A172 (cell line): ENCODE results near the gene SPATA4. TPM values are rescaled to one million over a fixed set of nuclear protein-coding genes. Genes with fewer than 3 reads are reported as not detected.

Source experiments
- DNase-seq: peaks from one replicate; pipeline ENCODE4 v3.0.0-alpha.2; 2015; ENCODE audit warnings: low spot score
- total RNA-seq: library from RNA; depleted of rRNA; stranded (reverse); fragments of >200 nt; shearing (Covaris generic); gene quantifications from 2 replicates; pipeline ENCODE4 v1.2.3, GENCODE V29; 2014; rRNA removed

Gene SPATA4
- total RNA-seq, 1 experiment from 2014 or later = not detected

DNA sequence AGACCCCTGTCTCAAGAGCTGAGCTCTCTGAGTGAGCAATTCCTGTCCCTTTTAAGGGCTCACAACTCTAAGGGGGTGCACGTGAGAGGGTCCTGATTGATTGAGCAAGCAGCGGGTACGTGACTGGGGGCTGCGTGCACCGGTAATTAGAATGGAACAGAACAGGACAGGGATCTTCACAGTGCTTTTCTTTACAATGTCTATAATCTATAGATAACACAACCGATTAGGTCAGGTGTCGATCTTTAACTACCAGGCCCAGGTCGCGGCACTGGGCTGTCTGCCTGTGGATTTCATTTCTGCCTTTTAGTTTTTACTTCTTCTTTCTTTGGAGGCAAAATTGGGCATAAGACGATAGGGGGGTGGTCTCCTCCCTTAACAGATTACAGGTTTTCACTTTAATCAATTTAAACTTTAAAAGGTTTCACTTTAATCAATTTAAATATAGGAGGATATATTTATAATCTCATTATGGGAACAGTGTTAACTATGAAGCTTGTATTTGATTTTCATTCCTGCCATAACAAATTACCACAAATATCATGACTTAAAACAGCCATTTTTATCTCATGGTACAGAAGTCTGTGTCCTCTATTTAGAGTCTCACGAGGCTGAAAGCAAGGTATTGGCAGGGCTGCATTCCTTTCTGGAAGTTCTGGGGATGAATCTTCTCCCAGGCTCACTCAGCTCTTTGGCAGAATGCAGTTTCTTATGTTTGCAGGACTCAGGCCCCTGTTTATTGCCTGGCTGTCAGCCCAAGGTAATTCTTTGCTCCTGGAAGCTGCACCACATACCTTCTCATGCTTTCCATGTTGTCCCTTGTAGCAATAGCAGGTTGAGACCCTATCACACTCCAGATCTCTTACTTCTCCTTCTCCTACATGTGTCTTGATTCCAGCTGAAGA, 5.2 kb downstream of the SPATA4 start:
- DNase-seq = no peak

DNA sequence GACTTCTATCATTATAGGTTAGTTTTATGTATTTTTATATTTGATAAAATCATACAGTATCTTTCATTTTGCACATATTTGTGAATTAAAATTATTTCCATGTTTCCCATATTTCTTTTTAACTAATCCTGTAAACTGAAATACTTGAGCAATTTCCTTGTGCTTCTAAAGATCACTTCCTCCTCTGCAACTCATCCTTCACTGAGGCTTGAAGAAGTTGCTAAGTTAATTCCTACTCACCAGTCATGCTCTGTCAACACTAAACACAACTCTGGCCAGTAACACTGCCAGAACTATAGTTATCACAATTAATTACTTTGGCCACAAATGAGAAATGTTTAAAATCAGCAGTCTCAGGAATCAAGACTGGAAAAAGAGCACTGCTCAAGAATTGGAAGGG, 6.7 kb downstream of the SPATA4 start:
- DNase-seq = no peak

DNA sequence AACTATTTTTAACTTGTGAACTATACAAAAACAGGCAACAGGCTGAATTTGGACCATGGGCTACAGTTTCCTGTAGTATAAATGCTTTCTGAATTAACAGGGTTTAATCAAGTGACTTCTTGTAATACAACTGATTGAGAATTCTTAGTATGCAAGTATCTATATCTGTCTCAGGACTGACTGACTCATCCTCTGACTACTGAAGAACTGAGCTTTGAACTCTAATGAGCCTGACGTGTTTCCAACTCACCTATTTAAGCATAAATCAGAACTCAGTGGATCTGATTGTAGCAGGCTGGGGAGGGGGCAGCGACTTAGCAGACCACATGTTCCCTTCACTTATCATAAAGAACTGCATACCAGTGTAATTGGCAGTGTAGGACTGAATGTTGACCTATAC, 7.8 kb downstream of the SPATA4 start:
- DNase-seq = no peak

DNA sequence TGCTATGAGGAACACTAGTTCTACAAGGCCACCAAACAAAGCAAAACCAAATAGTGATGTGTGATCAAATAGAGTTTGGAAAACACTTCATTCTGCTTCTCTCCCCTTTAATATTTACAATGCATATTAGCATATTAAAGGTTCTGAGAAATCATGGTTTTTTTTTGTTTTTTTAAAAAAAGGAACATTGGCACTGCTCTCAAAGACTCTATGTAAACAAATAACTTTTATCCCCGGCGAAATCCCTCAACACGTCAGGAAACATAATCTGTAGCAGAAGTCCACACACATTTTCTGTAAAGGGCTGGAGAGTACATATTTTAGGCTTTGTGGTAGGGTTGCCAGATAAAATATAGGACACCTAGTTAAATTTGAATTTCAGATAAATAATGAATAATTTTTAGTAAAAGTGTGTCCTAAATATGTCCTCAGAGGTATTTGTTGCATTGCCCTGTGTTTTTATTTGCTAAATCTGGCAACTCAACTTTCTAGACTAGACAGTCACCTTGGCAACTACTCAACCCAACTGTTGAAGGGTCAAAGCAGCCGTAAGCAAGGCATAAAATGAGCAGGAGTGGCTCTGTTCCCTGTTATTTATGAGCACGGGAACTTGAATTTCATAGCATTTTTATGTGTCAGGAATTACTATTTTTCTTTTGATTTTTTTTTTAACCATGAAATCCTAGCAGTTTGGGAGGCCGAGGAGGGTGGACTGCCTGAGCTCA, 8.6 kb downstream of the SPATA4 start:
- no peak for DNase-seq

DNA sequence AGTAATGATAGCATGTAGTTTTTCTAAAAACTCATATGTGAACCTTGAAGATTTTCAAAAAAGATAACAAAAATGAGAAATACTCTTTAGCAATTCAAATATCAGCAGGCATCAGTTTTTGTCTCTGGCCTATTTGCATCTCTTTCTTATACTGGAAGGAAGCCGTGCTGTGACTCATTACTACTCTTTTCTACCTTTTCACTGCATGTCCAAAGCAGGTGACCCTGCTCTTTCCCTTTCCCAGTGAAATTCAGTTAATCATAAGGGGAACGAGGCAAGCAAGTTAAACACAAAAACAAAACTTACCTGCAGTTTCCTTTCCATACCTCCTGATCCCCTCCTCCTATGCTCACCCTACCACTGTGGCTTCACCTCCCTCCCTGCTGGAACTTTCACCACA, 9.3 kb downstream of the SPATA4 start:
- DNase-seq = no peak

DNA sequence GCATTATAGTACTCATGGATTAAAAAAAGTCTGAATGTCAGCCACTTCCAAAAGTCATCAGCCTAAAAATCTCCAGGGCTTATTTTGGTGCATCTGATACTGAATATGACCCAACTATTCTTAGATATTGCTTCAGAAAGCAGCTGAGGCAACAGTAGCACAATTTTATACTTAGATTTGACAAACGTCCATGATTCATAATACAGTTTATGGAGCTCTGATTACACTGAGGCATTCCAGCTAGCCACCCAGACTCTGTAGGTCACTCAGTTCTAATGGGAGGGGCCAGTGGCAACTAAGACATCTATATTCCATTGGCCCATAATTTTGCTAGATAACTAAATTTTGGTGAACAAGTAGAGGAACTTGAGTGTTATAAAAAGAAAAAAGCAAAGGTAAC, 10.3 kb downstream of the SPATA4 start:
- DNase-seq = peak; percentile 8

DNA sequence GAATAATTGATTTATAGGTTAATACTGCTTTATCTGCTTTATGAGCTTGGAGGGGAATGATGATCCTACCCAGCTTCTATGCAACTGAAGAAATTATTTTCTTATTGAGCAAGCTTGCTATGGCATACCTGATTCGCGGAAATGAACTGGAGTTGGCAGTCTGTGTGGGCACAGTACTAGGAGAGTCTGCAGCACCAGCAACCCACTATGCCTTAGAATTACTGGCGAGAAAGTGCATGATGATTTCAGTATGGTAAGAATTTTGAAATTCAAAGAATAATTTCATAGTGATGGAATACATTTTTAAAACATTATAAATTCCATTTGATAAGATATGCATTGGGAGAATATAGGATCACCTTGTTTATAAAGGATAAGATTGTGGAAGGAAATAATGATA, 32.3 kb downstream of the SPATA4 start:
- no peak for DNase-seq

DNA sequence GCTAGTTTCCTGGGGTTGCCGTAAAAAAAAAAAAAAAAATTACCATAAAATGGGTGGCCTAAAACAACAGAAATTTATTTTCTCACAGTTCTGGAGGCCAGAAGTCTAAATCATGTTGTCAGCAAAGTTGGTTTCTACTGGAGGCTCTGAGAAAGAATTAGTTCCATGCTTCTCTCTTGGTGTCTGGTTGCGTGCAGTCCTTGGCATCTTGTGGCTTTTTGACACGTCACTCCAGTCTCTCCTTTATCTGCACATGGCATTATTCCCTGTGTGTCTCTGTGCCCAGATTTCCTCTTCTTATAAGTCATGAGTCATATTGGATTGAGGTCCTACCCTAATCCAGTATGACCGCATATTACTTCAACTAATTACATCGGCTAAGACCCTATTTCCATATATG, 38.7 kb downstream of the SPATA4 start:
- peak; percentile 40 for DNase-seq

DNA sequence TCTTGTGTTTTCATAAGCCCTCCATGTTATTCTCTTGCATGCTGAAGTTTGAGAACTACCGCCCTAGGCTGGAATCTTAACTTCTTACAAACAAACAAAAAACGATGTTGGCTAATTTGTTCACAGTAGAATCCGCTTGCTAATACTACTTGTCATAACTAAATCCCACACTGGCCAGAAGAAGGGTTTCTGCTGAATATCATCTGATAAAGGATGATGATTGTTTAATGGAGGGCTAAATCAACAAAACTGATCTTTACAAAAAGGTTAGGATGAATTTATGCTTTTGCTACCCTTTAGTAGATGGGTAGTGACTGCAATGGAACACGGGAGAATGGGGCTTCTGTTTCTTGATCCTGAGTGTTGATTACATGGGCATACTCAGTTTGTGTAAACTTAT, 42.3 kb downstream of the SPATA4 start:
- no peak for DNase-seq

DNA sequence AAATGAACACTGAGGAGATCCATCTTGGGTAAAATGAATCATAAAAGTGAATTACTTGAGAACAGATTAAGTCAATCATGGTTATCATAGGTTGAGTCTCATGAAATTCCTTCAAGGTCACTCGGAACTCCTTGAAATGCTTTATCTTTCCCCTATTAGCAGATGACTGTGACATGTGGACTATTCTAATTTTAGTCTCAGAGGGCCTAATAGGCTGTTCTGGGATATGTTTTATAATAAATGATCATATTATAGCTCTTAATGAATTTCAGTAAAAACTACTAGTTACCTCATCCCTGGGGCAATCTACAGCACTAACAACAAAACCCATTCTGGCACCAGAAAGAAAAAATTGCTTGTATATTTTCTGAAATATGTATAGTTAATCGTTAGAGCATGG, 44.7 kb downstream of the SPATA4 start:
- no peak for DNase-seq

DNA sequence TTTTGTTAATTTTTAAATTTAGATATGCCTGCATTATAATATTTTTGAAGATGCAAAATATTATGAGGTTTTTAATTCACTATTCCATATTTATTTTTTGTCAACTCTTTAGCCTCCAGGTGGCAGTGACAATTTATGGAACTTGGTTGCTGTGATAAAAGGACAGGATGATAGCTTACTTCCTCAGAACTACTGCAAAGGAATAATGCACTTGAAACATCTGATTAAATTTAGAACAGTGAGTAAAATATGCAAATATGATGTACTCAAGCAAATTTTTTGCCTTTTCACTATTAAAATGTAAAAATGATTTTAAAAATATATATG, 45.1 kb downstream of the SPATA4 start:
- DNase-seq = peak; percentile 30

DNA sequence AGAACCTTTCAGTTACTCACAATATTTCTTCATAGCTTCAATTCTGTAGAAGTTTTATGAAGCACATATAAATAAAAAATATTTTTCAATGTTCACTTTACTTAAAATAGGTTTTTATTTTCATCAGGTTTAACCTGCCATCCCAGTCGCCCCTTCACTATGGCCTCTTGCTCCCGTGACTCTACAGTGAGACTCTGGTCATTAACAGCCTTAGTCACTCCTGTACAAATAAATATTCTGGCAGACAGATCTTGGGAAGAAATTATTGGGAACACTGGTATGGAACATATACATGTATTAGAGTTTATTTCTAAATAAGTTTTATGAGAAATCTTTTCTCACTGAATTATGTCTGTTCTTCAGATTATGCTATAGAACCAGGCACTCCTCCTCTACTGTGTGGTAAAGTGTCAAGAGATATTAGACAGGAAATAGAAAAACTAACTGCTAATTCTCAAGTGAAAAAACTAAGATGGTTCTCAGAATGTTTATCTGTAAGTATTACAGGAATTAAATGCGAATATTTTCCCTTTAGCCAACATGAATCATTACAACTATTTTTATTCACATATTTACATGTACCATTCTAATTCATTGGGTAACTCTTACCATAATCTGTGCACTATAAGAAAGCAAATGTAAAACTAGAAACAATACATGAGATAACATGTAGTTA, 45.6 kb downstream of the SPATA4 start:
- DNase-seq = no peak

DNA sequence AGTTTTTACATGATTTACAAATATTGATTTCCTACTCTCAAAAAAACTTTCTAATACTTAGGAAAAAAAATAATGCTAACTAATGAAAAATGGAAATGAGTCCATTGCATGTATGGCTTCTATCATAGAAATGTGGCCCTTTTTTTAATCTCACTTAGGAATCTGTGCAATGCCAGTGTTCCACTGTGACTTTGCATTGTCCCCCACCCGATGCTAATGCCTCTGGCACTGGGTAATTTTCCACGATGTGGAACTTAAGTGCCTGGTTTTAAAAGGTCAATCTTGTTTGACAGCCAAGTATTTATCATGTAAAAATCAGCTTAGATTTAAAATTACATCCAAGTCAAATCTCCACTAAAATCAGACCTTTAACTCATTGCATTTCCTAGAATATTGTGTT, 53.1 kb downstream of the SPATA4 start:
- no peak for DNase-seq

DNA sequence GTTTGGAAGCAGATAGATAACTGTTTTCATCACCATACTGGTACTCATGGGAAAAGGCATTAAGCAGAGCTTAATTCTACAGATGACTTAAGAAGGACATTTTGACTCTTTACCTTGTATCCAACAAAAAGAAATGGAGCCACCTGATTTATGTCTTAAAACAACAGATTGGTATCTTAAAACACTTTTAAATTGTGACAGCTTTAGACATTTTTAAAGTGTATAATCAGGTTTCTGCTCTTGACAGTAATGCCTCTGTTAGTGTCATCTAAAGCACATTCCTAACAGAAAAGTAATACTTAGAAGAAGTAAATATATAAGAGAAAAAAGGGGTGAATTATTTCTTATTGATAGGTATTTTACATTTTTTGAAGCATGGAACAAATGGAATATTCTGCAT, 55.9 kb downstream of the SPATA4 start:
- no peak for DNase-seq

DNA sequence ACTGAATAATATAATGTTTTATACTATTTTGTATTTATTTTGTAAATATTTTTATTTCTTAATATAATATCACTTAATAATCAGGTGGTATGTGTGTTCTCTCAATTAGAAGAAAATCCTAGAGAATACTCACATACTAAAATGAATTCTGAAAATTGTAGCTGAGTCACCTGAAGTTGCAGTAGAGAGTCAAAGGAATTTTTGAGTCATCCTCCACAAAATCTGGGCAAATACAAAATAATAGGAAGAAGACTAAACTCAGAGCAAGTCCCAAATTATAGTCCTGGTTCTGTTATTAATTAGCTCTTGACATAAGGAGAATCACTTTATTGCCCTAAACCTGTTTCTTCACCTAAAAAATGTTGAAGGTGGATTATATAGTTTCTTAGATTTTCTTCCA, 57.8 kb downstream of the SPATA4 start:
- DNase-seq = no peak

DNA sequence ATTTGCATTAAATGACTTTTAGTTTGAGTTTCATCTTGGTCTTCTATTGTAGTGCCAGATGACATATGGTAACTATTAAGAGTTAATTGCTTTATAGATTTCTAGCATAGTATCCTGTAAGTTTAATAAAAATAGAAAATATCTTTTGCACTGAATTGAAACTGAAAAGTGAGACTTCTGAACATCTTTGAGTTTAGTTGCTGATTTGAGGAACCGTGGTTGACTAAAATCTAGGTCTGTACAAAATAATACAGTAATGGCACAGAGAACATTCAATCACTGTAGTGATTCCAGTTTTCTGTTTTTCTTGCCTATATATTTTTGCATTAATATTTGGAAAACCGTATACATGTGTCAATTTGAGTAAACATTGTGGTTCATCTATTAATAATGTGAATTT, 60.7 kb downstream of the SPATA4 start:
- DNase-seq = no peak

Other genes starting within 250 kb of the SPATA4 start
- gene WDR17, start 129.7 kb downstream of the SPATA4 start, total RNA-seq = 2.5 and 3.3 TPM in 2 replicates
- 0.12 and 0.19 TPM in 2 replicates for gene ASB5, start 73.6 kb upstream of the SPATA4 start, total RNA-seq
- gene SPCS3, start 124.4 kb upstream of the SPATA4 start, total RNA-seq = 52.4 and 69.4 TPM in 2 replicates